H1 (cell line): ENCODE results near the gene HMCN1. TPM values are rescaled to one million over a fixed set of nuclear protein-coding genes. Genes with fewer than 3 reads are reported as not detected.

Source experiments
- BCL11A ChIP-seq, 2 experiments: IDR thresholded peaks; one replicate each; pipeline ENCODE4 v1.6.1; 2011; ENCODE audit warnings: low read depth in 2 of 2, low read length in 2 of 2, mild to moderate bottlenecking in 2 of 2
- CBX8 ChIP-seq: fragments of 300-800, 300-1000 bp; sonication (generic); IDR thresholded peaks from 2 replicates; pipeline ENCODE4 v1.7.1; 2016; ENCODE audit warnings: low read depth, low read length, borderline replicate concordance
- SIX5 ChIP-seq: IDR thresholded peaks from 2 replicates; pipeline ENCODE4 v1.6.1; 2011; ENCODE audit warnings: mild to moderate bottlenecking, low read depth, low read length
- polyA plus RNA-seq, 7 experiments: library from polyadenylated mRNA; depleted of rRNA in 3 of 7; stranded (reverse) in 5 of 7; unstranded in 2 of 7; fragments of >200 nt in 5 of 7; fragments of 200-250 nt in 2 of 7; gene quantifications; 1 replicate in 5 of 7; 2 replicates in 1 of 7; 4 replicates in 1 of 7; pipeline versions ENCODE4 v1.2.1 to v1.2.3, GENCODE V29; 2011 to 2013; ENCODE audit warnings: missing spikeins in 2 of 7, mixed read lengths in 2 of 7
- total RNA-seq: library from RNA; stranded (reverse); fragmentation: NEBNext Ultra II Directional; extraction: Animal tissue kit (Norgen Biotek cat#: 25700); gene quantifications from 2 replicates; pipeline ENCODE4 v1.2.1, GENCODE V29; 2021
- TF ChIP-seq, protein P1 (sequence below): fragments of 300-600 bp; sonication (generic); IDR thresholded peaks from 2 replicates; pipeline ENCODE4 v1.7.1; 2012; ENCODE audit warnings: low read length, moderate library complexity, mild to moderate bottlenecking, inconsistent platforms; ENCODE audit not compliant: insufficient replicate concordance

Gene HMCN1
- total and polyA plus RNA-seq, 2 of the 8 experiments (the other 6 are each of a cell fraction or from before 2014, with no cell fraction given): 13.8 to 14.6 TPM

DNA sequence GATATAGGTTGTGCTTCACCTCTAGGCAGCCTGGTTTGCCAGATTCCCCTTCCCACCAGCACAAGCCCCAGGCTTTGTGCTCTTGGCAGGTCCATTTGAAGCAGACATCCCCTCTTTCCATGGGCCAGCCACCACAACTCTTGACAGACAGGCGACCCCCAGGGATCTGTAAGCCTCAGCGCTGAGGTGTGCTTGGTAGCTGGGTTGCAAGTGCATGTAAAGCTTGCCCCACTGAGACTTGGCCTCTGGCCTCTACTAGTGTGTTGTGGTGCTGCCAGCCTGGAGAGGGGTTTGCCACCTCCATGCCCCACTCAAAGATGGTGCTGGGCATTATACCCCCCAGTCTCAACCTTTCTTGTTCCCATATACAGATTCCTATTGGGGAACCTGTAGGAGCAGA, 103.9 kb downstream of the HMCN1 start (continued):
- TF ChIP-seq SIX5 (no peak), BCL11A (IDR thresholded peaks at IDR 0.05; ENCODE audit: low read depth in 2 of 2, low read length in 2 of 2) (no peak), CBX8 (no peak)
- TF ChIP-seq, protein P1, sequence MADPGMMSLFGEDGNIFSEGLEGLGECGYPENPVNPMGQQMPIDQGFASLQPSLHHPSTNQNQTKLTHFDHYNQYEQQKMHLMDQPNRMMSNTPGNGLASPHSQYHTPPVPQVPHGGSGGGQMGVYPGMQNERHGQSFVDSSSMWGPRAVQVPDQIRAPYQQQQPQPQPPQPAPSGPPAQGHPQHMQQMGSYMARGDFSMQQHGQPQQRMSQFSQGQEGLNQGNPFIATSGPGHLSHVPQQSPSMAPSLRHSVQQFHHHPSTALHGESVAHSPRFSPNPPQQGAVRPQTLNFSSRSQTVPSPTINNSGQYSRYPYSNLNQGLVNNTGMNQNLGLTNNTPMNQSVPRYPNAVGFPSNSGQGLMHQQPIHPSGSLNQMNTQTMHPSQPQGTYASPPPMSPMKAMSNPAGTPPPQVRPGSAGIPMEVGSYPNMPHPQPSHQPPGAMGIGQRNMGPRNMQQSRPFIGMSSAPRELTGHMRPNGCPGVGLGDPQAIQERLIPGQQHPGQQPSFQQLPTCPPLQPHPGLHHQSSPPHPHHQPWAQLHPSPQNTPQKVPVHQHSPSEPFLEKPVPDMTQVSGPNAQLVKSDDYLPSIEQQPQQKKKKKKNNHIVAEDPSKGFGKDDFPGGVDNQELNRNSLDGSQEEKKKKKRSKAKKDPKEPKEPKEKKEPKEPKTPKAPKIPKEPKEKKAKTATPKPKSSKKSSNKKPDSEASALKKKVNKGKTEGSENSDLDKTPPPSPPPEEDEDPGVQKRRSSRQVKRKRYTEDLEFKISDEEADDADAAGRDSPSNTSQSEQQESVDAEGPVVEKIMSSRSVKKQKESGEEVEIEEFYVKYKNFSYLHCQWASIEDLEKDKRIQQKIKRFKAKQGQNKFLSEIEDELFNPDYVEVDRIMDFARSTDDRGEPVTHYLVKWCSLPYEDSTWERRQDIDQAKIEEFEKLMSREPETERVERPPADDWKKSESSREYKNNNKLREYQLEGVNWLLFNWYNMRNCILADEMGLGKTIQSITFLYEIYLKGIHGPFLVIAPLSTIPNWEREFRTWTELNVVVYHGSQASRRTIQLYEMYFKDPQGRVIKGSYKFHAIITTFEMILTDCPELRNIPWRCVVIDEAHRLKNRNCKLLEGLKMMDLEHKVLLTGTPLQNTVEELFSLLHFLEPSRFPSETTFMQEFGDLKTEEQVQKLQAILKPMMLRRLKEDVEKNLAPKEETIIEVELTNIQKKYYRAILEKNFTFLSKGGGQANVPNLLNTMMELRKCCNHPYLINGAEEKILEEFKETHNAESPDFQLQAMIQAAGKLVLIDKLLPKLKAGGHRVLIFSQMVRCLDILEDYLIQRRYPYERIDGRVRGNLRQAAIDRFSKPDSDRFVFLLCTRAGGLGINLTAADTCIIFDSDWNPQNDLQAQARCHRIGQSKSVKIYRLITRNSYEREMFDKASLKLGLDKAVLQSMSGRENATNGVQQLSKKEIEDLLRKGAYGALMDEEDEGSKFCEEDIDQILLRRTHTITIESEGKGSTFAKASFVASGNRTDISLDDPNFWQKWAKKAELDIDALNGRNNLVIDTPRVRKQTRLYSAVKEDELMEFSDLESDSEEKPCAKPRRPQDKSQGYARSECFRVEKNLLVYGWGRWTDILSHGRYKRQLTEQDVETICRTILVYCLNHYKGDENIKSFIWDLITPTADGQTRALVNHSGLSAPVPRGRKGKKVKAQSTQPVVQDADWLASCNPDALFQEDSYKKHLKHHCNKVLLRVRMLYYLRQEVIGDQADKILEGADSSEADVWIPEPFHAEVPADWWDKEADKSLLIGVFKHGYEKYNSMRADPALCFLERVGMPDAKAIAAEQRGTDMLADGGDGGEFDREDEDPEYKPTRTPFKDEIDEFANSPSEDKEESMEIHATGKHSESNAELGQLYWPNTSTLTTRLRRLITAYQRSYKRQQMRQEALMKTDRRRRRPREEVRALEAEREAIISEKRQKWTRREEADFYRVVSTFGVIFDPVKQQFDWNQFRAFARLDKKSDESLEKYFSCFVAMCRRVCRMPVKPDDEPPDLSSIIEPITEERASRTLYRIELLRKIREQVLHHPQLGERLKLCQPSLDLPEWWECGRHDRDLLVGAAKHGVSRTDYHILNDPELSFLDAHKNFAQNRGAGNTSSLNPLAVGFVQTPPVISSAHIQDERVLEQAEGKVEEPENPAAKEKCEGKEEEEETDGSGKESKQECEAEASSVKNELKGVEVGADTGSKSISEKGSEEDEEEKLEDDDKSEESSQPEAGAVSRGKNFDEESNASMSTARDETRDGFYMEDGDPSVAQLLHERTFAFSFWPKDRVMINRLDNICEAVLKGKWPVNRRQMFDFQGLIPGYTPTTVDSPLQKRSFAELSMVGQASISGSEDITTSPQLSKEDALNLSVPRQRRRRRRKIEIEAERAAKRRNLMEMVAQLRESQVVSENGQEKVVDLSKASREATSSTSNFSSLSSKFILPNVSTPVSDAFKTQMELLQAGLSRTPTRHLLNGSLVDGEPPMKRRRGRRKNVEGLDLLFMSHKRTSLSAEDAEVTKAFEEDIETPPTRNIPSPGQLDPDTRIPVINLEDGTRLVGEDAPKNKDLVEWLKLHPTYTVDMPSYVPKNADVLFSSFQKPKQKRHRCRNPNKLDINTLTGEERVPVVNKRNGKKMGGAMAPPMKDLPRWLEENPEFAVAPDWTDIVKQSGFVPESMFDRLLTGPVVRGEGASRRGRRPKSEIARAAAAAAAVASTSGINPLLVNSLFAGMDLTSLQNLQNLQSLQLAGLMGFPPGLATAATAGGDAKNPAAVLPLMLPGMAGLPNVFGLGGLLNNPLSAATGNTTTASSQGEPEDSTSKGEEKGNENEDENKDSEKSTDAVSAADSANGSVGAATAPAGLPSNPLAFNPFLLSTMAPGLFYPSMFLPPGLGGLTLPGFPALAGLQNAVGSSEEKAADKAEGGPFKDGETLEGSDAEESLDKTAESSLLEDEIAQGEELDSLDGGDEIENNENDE: no peak
